Vagina (tissue), 2 donors: Measurements from ENCODE around the gene APCDD1L. TPM values are rescaled to one million over a fixed set of nuclear protein-coding genes. Genes with fewer than 3 reads are reported as not detected.

Source experiments
- DNase-seq, 2 donors: peaks; one replicate each; pipeline ENCODE4 v3.0.0-alpha.2; 2017; ENCODE audit errors: extremely low spot score in 2 of 2
- H3K27ac ChIP-seq: fragments of 200-600 bp; sonication (generic); one replicate; pipeline ENCODE4 v1.5.1; 2019
- H3K27me3 ChIP-seq: fragments of 200-600 bp; sonication (generic); one replicate; pipeline ENCODE4 v1.5.1; 2019
- H3K36me3 ChIP-seq, 2 donors: fragments of 200-600 bp; sonication (generic); one replicate each; pipeline ENCODE4 v1.5.1; 2017 to 2019
- H3K4me1 ChIP-seq: fragments of 200-600 bp; sonication (generic); one replicate; pipeline ENCODE4 v1.5.1; 2019
- H3K4me3 ChIP-seq, 2 donors: fragments of 200-600 bp; sonication (generic); 1 replicate in 1 of 2; 2 replicates in 1 of 2; pipeline ENCODE4 v1.5.1; 2016 to 2019
- H3K9me3 ChIP-seq: fragments of 200-600 bp; sonication (generic); one replicate; pipeline ENCODE4 v1.5.1; 2019
- POLR2A ChIP-seq, 2 donors: fragments of 450-650 bp; IDR thresholded peaks; one replicate each; pipeline ENCODE4 v1.6.1; 2017; ENCODE audit warnings: antibody characterized with exemption in 2 of 2, mild to moderate bottlenecking in 2 of 2, moderate library complexity in 2 of 2
- POLR2AphosphoS5 ChIP-seq, 2 donors: sonication (generic); formaldehyde crosslinking; IDR thresholded peaks; one replicate each; pipeline ENCODE4 v1.9.0; 2017; ENCODE audit warnings: antibody characterized with exemption in 2 of 2, mild to moderate bottlenecking in 2 of 2, low read depth in 1 of 2; ENCODE audit not compliant: insufficient read depth in 1 of 2
- intact Hi-C: fragments of 100-400 bp; cut with DNase I; formaldehyde crosslinking; loops from one replicate; pipeline ENCODE4 v1.15.1; 2023
- total RNA-seq: library from RNA; depleted of rRNA; stranded (reverse); fragments of >200 nt; gene quantifications from one replicate; pipeline ENCODE4 v1.2.3, GENCODE V29; 2016
- TF ChIP-seq, protein P1 (sequence below), 3 experiments: fragments of 450-650 bp in 2 of 3; fragments of 200-600 bp in 1 of 3; sonication (generic) in 1 of 3; IDR thresholded peaks; one replicate each; pipeline ENCODE4 v1.5.1; 2017 to 2019; ENCODE audit warnings: antibody characterized with exemption in 3 of 3, mild to moderate bottlenecking in 2 of 3, moderate library complexity in 2 of 3

The APCDD1L gene
- total RNA-seq, 1 donor from 2014 or later, result 0.98 TPM

DNA sequence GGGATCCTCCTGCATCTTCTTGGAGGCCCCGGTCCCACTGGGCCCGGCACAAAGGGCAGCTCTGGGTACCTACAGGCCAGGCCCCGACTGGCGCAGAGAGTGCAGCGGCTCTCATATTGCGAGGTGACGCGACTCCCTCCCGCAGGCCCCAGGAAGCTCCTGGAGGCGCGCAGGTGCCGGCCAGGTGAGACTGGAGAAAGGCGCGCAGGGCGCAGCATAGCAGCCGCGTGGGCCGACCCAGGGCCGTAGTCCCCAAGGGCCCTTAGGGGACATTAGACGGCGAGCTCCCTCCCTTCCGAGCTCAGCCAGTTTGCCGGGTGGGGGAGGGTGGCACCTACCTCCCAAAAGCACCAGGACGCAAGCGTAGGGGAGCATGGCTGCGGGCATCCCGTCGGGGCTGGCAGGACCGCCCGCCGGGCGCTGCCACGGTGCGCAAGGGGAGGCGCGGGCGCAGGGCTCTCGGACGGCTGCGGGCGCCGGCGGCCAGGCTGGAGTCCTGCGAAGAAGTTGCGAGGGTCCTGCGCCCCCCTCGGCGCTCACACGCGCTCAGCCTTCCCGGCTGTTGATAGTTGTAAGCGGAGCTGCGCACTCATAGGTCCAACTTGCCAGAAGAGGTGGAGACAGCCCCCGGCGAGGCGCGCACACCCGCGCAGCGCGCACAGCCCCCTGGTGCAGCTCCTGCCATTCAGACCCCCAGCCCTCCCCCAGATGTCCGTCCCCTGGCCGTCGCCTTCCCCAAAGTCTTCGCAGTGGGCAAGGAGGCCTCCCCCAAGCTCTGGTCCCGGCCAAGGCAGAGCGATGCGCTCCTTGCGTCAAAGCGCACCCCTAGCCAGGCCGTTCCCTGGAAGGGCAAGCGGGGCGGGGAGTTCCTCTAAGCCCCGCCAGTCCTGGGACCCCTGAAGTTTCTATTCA, 622 bp downstream of the APCDD1L start:
- H3K27ac ChIP-seq, result no peak overlapping the region
- TF ChIP-seq, protein P1, sequence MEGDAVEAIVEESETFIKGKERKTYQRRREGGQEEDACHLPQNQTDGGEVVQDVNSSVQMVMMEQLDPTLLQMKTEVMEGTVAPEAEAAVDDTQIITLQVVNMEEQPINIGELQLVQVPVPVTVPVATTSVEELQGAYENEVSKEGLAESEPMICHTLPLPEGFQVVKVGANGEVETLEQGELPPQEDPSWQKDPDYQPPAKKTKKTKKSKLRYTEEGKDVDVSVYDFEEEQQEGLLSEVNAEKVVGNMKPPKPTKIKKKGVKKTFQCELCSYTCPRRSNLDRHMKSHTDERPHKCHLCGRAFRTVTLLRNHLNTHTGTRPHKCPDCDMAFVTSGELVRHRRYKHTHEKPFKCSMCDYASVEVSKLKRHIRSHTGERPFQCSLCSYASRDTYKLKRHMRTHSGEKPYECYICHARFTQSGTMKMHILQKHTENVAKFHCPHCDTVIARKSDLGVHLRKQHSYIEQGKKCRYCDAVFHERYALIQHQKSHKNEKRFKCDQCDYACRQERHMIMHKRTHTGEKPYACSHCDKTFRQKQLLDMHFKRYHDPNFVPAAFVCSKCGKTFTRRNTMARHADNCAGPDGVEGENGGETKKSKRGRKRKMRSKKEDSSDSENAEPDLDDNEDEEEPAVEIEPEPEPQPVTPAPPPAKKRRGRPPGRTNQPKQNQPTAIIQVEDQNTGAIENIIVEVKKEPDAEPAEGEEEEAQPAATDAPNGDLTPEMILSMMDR (IDR thresholded peaks at IDR 0.05), result no peak
- no peak for TF ChIP-seq POLR2A (IDR thresholded peaks at IDR 0.05)
- DNase-seq, result peak in 1 of 2 donors; percentile 54
- peaks cover 14% of the 10 kb centered on the region for H3K4me1 ChIP-seq
- H3K9me3 ChIP-seq, result no peaks in the 10 kb centered on the region
- intact Hi-C loops, result no loop called here
- H3K36me3 ChIP-seq, result no peaks in the 10 kb centered on the region
- no peaks in the 10 kb centered on the region for H3K27me3 ChIP-seq
- H3K4me3 ChIP-seq, result peak overlapping the region; percentile 38

DNA sequence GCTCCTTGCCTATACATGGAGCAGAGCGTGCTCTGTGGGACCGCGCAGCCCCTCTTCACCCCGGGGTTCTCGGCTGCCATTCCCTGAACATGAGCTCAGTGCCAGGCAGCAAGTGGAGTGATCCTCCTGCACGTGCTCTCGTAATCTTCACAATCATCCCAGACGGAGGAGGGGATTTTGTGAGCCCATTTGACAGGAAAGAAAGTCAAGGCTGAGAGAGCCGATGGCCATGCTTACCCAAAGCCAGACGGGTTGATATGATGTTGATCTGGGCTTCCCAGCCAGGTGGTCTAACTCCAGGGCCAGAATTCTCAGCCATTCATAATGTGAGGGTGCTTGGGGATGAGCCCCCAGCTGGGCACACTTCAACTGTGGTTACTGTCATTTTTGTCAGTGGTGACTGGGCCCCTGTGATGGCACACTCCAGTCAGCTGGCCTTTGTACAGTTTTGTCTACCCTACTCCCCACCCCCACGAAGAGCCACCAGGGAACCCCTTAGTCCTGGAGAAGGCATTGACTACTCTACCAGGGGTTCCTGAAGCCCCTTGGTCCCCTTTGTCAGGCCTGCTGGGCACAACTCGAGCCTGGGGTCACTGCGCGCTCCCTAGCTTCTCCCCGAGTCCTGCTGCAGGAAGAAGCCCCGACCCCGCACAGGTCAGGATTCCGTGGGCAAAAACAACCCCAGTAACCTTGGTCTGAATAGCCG, 1.5 kb downstream of the APCDD1L start:
- no peaks in the 10 kb centered on the region for H3K27me3 ChIP-seq
- peaks cover 14% of the 10 kb centered on the region for H3K4me1 ChIP-seq
- H3K9me3 ChIP-seq, result no peaks in the 10 kb centered on the region
- no peak overlapping the region for H3K4me3 ChIP-seq
- H3K27ac ChIP-seq, result no peak overlapping the region
- intact Hi-C loops, result no loop called here
- peak in 1 of 2 donors; percentile 52 for DNase-seq
- TF ChIP-seq, protein P1 (IDR thresholded peaks at IDR 0.05), result no peak
- TF ChIP-seq POLR2AphosphoS5 (IDR thresholded peaks at IDR 0.05; ENCODE audit: insufficient read depth in 1 of 2, low read depth in 1 of 2), result no peak
- TF ChIP-seq POLR2A (IDR thresholded peaks at IDR 0.05), result no peak
- H3K36me3 ChIP-seq, result no peaks in the 10 kb centered on the region

DNA sequence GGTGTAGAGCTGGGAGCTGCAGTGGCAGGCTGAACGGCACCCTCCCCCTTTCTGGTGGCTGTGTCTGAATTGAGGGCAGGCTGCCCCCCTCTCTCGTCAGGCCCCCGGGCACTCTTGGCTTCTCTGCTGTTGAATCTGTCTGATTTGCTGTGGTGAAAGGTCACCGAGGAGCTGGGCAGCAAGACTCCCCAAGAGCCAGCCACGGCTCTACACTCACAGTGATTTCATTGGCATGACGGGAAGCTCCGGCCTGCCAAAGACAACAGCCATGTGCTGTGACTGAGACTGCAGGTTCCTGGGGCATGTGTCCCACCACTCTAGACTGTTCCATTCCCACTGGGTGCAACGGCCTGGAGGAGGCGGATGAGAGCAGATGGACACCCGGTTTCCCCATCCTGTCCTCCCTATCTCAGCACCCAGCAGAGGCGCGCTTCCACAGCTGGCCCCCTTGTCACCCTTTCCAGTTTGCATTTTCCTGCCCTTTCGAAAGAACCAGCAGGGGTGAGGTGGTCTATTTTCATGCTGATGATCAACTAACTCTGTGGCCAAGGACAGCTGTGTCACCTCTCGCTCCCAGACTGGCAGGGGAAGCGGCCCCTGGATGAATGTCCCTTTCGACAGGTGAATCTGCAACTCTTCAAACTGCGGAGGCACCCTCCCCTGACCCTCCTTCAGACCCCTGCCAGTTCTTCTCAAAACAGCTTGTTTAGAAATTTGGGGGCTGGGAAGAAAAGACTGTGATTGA, 2.2 kb downstream of the APCDD1L start:
- Histone ChIP-seq H3K36me3 (no peaks in the 10 kb centered on the region), H3K27ac (no peak overlapping the region), H3K27me3 (no peaks in the 10 kb centered on the region), H3K4me1 (peaks cover 14% of the 10 kb centered on the region), H3K4me3 (no peak overlapping the region), H3K9me3 (no peaks in the 10 kb centered on the region)
- TF ChIP-seq POLR2AphosphoS5 (IDR thresholded peaks at IDR 0.05; ENCODE audit: insufficient read depth in 1 of 2, low read depth in 1 of 2), result no peak
- peak in 1 of 2 donors; percentile 44 for DNase-seq
- intact Hi-C loops, result no loop called here

DNA sequence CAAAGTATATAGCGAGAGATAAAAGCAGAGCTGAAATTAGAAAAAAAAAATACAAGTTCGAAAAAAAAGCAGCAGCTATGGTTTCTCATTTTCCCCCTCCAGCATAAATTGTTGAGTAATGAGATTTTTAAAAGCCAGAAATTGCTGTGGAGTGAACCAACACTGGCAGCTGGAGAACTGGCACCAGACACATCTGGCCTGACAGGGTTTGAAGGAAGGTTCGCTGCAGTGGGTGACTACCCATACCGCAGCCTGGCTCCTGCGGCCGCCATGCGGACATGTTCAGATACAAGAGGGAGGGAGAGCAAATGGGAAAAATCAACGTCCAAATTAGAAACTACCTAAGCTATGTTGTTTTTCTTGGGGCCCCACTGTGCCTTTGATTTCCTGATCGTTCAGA, 3.3 kb downstream of the APCDD1L start:
- Histone ChIP-seq H3K4me1 (peaks cover 14% of the 10 kb centered on the region), H3K27me3 (no peaks in the 10 kb centered on the region), H3K36me3 (no peaks in the 10 kb centered on the region), H3K27ac (no peak overlapping the region), H3K9me3 (no peaks in the 10 kb centered on the region), H3K4me3 (no peak overlapping the region)
- intact Hi-C loops, result no loop called here
- DNase-seq, result peak in 1 of 2 donors; percentile 13
- TF ChIP-seq, protein P1 (IDR thresholded peaks at IDR 0.05), result no peak
- TF ChIP-seq POLR2A (IDR thresholded peaks at IDR 0.05) (no peak), POLR2AphosphoS5 (IDR thresholded peaks at IDR 0.05; ENCODE audit: insufficient read depth in 1 of 2, low read depth in 1 of 2) (no peak)

DNA sequence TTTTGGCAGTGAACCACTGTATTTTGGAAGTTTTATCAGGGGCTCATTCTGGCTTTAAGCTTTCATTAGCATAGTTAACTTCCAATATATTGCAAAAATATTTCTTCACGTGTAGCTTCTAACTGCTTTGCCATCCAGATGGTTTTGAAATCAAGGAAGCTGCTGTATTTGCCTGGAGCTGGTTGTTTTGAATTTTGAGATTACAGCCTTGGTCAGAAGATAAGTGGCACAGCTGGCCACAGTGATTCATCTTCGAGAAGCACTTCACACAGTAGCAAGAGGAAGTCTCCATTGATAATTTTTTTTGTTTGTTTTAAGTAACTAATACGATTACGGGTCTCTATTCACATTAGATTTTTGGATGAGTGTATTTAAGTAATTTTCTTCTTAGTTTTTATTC, 3.8 kb downstream of the APCDD1L start:
- Histone ChIP-seq H3K27me3 (no peaks in the 10 kb centered on the region), H3K9me3 (no peaks in the 10 kb centered on the region), H3K4me3 (no peak overlapping the region), H3K36me3 (no peaks in the 10 kb centered on the region), H3K4me1 (peaks cover 14% of the 10 kb centered on the region), H3K27ac (no peak overlapping the region)
- TF ChIP-seq POLR2A (IDR thresholded peaks at IDR 0.05) (no peak), POLR2AphosphoS5 (IDR thresholded peaks at IDR 0.05; ENCODE audit: insufficient read depth in 1 of 2, low read depth in 1 of 2) (no peak)
- TF ChIP-seq, protein P1 (IDR thresholded peaks at IDR 0.05), result no peak
- intact Hi-C loops, result no loop called here
- peak in 1 of 2 donors; percentile 22 for DNase-seq
